GM18951 (cell line): ENCODE results near the gene TPP1.

Experiments used
- POLR2A ChIP-seq: IDR thresholded peaks from 4 replicates; pipeline ENCODE4 v1.6.1; 2011; ENCODE audit warnings: mild to moderate bottlenecking; ENCODE audit not compliant: insufficient read length, insufficient read depth; ENCODE audit errors: extremely low read depth
- in situ Hi-C: fragments of 300-500 bp; cut with MboI; formaldehyde crosslinking; loops from one replicate; pipeline ENCODE4 v1.12.0; 2022; ENCODE audit warnings: low sequenced_read_pairs, mixed read lengths, inconsistent platforms; ENCODE audit not compliant: unreplicated experiment

Gene TPP1

GRCh38 chr11:6620636-6621035, 1.4 kb upstream of the TPP1 start:
- TF ChIP-seq POLR2A = no peak
- in situ Hi-C loops = no loop called here

- TF ChIP-seq POLR2A = no peak
- in situ Hi-C loops = no loop called here
Measured at GRCh38 chr11:6618117-6619003, 862 bp downstream of the TPP1 start.

GRCh38 chr11:6617315-6617781, 1.9 kb downstream of the TPP1 start:
- in situ Hi-C loops = no loop called here
- no peak for TF ChIP-seq POLR2A

- no peak for TF ChIP-seq POLR2A
- in situ Hi-C loops = no loop called here
Measured at GRCh38 chr11:6616596-6617250, 2.5 kb downstream of the TPP1 start.

- in situ Hi-C loops = no loop called here
- no peak for TF ChIP-seq POLR2A
Measured at GRCh38 chr11:6615882-6616585, 3.2 kb downstream of the TPP1 start.

- in situ Hi-C loops = no loop called here
Measured at GRCh38 chr11:6615046-6615445, 4.2 kb downstream of the TPP1 start.

GRCh38 chr11:6614446-6614845, 4.8 kb downstream of the TPP1 start:
- TF ChIP-seq POLR2A = no peak
- in situ Hi-C loops = no loop called here

More at GRCh38 chr11:6615046-6615445, 4.2 kb downstream of the TPP1 start:
- TF ChIP-seq POLR2A = no peak

- no peak for TF ChIP-seq POLR2A
- in situ Hi-C loops = no loop called here
Measured at GRCh38 chr11:6613496-6613895, 5.7 kb downstream of the TPP1 start.

GRCh38 chr11:6612213-6613041, 6.8 kb downstream of the TPP1 start, which contains the start of gene TAF10:
TSS of gene TAF10 (minus strand) at chr11:6612216. CDS start at chr11:6612189, 27 bp downstream.
- peak; percentile 91 for TF ChIP-seq POLR2A
- in situ Hi-C loops = no loop called here

- TF ChIP-seq POLR2A = no peak
- in situ Hi-C loops = no loop called here
Measured at GRCh38 chr11:6611963-6612212, 7.3 kb downstream of the TPP1 start.

GRCh38 chr11:6611092-6611962, 7.9 kb downstream of the TPP1 start:
- in situ Hi-C loops = no loop called here
- no peak for TF ChIP-seq POLR2A

- no peak for TF ChIP-seq POLR2A
- in situ Hi-C loops = no loop called here
Measured at GRCh38 chr11:6610591-6610990, 8.6 kb downstream of the TPP1 start.

GRCh38 chr11:6609502-6610015, 9.7 kb downstream of the TPP1 start:
- peak; percentile 27 for TF ChIP-seq POLR2A
- in situ Hi-C loops = no loop called here
